MM.1S (cell line): ENCODE measurements around the gene ENTREP3.

Experiments used
- CTCF ChIP-seq: fragments of 300-600 bp; sonication (generic); IDR thresholded peaks from 2 replicates; pipeline ENCODE4 v1.5.1; 2016; ENCODE audit warnings: antibody characterized with exemption, low read length, mixed read lengths
- EZH2phosphoT487 ChIP-seq: fragments of 300-600 bp; sonication (generic); IDR thresholded peaks from 2 replicates; pipeline ENCODE4 v1.6.1; 2018; ENCODE audit warnings: antibody characterized with exemption, low read length

- no peak for TF ChIP-seq CTCF
- TF ChIP-seq EZH2phosphoT487: no peak
Measured at GRCh38 chr1:155304558-155305063, 49.3 kb upstream of the ENTREP3 start.
